Measurements from ENCODE around the gene SMIM20.
"Not testable (repeated sequence)": the region's sequence is repeated elsewhere in the genome, so short reads cannot be mapped to it uniquely, and the experiment has no call there.

SMIM20 gene

DNA sequence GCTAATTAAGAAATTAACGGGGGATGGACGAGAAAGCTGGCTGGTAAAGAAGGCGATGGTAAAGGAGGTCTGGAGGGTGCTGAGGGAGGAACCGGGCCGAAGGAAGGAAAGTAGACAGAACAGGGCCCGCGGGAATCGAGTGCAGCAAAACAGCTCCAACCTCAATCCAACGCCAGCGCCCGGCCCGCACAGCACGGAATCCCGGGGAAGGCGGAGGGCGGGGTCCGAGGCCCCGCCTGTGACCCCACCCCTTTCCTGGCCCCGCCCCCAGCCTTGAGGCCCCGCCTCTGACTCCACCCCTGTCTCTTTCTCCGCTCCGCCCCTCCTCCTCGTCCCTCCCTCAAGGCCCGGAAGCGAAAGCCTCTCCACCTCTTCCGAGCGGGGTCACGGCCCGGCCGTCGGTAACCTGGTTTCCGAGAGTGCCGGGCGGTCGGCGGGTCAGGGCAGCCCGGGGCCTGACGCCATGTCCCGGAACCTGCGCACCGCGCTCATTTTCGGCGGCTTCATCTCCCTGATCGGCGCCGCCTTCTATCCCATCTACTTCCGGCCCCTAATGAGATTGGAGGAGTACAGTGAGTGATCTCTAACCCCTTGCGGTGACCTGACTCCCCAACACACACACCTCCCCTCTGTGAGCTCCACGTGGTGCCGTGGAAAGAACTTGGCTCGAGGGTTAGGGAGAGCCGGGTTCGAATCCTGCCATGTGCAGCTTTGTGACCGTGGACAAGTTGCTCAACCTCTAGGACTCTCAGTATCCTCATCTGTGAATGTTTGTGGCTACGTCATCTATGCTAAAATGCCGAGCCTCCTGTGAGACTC lies at the start of gene SMIM20:
Gene SMIM20, plus strand, starts transcription at position 370 of the 819 bp plus-strand sequence. Its CDS starts 94 bp downstream, at position 464.
- DNase-seq: peak; percentile 93

DNA sequence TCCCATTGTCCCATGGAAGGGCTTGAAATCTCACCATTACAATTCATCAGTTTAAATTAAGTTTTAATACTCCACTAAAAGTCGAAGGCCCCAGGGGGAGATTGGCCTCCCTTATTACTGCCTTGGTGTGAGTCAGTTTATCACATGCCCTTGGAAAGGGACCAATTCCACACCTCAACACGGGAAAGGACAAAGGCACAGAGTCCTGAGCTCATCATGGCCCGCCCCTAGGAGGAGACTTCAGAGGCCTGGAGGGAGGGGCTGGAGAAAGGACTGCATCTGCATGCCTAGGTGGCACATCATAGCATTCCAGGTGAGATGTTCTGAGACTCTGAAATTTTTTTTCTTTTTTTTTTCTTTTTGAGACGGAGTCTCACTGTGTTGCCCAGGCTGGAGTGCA lies 48.4 kb upstream of the SMIM20 start:
- peak; percentile 9 for DNase-seq

- not testable (repeated sequence) for DNase-seq
Observed at GRCh38 chr4:25866401-25866800, 47.6 kb upstream of the SMIM20 start.

DNA sequence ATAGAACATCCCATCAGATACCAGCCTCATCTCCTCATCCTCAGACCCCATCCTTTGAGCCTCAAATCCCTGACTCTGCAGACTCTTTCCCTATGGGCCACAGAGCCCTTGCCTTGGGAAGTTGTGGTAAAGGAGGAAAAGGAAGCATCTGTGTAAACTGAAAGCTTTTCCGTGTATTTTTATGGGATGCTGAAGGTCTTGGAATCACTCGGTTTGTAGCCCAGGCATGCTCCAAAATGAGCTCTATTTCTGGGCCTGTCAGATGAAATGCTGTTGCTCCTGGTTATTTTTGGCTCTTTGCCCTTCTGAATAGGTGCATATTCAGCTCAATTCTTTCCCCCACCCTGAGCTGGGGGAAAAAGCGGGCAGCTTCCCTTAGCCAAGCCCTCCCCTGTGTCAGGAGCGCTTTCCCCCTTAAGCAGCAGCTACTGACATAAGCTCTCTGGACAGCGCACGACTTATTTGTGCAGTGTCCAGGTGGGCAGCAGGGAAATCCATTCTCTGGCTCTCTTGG lies 46.2 kb upstream of the SMIM20 start:
- no peak for DNase-seq

GRCh38 chr4:25870081-25870480 lies 43.9 kb upstream of the SMIM20 start:
- DNase-seq: no peak

DNA sequence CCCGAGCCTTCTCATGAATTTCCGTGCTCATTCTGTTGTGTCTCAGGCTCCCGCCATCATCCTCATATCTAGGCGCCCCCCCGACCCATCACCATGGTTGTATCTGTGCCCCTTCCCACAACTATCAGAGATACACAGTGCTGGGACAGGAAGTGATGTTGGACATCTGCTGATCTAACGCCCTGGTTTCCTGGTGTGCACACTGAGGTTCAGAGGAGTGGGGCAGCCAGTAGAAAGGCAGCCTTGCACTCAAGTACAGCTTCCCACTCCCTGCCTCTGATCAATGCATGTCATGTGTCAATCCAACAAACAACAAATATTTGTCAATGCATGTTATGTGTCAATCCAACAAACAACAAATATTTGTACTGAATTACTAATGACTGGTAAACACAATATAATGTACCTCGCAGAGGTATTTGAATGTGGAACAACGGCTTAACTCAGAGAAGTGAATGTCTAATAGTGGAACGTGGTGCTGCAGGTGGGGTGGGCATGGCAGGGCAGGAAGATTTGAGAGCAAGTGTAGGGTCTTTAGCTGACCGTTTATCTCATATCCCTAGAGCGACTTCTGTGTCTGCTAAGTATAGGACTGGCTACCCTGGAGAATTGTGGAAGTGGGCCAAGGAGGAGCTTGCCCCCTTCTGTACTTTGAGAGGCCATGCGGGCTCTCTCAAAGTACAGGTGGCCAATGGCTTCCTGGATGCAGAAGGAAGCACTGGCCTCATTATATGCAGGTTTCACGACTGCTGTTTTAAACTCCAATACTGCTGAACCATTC lies 41.0 kb upstream of the SMIM20 start:
- DNase-seq: no peak

DNA sequence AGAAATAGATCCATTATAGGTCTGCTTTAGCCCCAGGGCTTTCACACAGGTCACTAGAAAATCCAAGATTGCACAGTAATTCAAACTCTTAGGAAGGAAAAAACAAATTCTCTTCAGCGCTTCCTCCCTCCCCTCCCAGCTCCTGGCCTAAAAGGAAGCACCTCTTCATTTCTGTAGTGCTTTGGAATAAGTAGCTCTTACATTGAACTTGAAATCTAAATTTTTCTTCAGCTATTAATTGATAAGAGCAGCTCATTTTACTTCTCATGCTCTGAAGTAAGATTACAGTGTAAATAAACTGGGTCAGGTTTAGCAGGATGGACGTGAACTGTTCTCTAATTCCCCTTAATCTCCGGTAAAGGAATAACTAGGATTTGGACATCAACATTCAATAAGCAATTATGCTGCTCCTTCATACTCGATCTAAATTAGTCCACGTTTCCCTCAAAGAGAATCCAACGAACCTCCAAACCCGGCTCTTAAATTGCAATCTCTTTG lies 40.3 kb upstream of the SMIM20 start:
- DNase-seq: peak; percentile 54

- DNase-seq: peak; percentile 68
Observed at GRCh38 chr4:25874655-25875054, 39.4 kb upstream of the SMIM20 start.

DNA sequence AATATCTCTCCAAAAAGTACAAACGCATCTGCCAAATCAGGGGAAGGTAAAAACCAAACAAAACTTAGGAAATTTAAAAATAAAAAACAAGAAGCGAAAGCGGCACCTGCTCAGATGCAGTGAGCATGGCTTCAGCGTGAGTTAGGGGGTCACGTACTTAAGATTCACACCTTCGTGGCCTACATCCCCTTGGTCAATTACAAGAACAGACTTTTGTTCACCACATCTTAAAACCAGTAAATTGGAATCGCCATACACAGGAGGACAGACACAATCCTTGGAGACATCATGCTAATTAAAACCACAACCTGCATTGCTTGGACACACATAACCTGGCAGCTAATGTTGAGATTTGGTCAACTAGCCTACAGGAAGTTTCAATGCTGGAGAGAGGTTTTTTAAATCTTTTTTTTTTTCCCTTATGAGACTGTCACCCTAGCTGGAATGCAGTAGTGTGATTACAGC lies 38.7 kb upstream of the SMIM20 start:
- DNase-seq: no peak

- DNase-seq: peak; percentile 49
Observed at GRCh38 chr4:25878676-25879075, 35.3 kb upstream of the SMIM20 start.

DNA sequence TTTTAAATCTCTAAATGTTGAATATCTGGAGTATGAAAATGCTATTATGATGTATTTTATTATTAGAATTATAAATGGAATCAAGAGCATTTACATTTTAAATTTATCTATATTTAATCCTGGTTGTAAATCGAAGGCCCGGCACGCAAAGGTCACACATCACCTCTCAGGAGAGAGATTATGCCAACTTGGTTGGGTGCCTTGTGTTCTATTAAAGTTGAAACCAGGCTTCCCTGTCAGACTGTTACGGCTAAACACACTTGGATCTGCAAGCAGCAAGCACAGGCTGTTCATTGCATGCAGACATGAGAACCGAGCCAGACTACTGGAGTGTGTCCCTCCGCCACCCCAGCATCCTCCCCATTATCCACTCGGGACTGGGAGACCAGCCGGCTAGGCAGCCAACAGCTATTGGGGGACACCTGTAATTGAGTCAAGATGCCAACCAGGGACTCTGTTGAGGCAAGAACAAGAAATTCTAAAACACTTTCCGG lies 34.9 kb upstream of the SMIM20 start:
- DNase-seq: no peak

GRCh38 chr4:25879587-25879986 lies 34.4 kb upstream of the SMIM20 start:
- no peak for DNase-seq

GRCh38 chr4:25879991-25880651 lies 33.9 kb upstream of the SMIM20 start:
- no peak for DNase-seq

DNA sequence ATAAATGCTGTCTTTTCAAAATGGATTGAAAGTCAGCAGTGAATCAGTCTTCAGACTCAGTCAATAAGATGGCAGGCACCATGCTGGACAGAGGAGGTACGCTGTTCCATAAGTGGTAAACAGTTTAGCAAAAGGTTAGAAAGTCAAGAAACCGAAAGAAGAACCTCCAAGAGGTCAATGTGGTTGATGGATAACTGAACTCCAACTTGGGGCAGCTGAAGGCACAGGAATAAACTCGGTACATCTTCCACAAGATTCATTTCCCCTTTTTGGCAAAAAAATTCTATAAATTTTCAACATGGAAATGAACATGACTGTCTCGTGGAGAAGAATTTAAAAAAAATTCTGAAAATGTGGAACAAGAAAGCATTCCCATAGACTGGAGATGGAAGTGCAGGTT lies 32.8 kb upstream of the SMIM20 start:
- no peak for DNase-seq

- no peak for DNase-seq
Observed at GRCh38 chr4:25882226-25882625, 31.8 kb upstream of the SMIM20 start.

DNA sequence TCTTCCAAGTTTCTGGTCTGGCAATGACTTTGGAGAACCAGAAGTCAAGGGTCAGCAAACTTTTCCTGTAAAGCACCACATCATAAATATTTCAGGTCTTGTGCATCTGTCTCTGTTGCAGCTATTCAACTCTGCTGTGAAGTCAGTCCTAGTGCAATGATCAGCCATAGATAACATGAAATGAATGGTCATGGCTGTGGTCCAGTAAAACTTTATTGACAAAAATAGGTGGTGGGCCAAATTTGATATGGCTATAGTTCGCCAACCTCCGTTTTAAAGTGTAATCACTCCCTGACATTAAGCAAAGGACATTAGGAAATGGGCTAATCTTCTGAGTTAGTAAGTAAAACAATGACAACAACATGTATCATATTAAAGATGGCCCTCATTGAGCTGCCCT lies 30.5 kb upstream of the SMIM20 start:
- no peak for DNase-seq

DNA sequence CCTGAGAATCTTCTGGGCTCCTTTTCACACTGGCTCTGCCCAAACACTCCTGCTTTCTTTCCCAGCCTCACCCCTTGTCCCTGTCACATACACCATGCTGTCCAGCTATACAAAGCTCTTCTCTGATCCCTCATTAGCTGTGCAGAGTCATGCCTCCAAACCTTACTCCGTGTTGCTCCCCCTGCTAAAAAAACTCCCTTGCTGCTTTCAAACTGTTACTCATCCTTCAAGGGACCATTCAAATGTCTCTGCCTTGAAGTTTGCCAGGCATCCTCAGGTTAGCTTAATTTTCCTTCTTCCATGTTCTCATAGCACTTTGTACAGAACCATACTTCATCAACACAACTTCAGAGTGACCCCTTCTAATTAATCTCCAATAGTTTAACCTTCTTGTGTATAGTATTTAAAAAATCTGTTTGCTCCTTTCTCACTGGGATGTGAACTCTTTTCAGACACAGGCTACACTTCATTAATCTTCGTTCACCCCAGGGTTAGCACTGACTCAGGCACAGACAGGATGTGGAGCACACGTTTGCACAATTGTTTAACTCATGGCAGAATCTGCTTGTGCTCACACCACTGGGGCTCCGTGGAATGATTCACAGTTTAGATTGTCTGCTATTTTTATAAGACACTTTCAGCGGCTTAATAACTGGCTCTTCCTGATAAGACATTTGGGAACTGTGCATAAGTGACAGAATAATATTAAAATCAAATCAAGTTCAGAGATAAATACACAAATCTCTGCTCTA lies 29.8 kb upstream of the SMIM20 start:
- no peak for DNase-seq

GRCh38 chr4:25888781-25889180 lies 25.2 kb upstream of the SMIM20 start:
- DNase-seq: no peak

DNA sequence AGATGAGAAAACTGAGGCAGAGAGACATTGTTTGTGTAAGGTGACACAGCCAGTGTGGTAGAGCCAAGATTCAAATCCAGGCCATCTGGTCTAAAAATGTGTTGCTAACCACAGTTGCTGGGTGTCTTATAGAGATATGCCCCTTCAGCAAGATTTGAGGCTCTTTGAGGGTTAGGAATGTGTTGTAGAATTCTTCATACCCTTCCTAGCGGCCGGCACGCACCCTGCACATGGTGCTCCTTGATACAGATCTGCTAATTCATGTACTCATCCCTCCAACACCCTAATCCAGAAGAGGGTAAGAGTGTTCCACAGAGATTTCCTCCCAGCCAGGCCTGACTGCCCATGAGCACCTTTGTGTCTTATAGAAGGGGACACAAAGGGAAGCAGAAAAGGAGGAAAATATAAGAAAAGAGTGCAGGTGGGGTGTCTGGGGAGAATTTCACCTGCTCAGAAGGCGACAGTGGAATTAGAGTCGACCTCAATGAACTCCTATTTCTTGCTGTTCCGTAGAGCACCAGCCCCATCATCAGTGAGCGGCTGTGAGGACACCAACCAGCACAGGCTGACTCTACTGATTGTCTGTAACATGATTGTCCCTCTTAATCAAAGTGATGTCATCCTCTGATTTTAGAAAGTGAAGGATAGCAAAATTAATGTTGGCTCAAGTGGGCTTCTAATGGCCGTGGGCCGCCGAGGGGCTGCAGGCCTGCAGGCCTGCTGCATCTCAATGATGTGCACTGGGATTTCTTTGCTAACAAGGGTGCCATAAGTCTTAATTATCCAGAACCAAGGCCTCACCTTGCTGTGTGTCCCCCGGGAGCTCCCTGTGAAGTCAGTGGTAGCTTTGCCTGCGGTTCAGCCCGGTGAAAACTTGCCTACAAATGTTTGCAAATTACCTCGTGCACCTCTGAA lies 24.2 kb upstream of the SMIM20 start:
- no peak for DNase-seq

DNA sequence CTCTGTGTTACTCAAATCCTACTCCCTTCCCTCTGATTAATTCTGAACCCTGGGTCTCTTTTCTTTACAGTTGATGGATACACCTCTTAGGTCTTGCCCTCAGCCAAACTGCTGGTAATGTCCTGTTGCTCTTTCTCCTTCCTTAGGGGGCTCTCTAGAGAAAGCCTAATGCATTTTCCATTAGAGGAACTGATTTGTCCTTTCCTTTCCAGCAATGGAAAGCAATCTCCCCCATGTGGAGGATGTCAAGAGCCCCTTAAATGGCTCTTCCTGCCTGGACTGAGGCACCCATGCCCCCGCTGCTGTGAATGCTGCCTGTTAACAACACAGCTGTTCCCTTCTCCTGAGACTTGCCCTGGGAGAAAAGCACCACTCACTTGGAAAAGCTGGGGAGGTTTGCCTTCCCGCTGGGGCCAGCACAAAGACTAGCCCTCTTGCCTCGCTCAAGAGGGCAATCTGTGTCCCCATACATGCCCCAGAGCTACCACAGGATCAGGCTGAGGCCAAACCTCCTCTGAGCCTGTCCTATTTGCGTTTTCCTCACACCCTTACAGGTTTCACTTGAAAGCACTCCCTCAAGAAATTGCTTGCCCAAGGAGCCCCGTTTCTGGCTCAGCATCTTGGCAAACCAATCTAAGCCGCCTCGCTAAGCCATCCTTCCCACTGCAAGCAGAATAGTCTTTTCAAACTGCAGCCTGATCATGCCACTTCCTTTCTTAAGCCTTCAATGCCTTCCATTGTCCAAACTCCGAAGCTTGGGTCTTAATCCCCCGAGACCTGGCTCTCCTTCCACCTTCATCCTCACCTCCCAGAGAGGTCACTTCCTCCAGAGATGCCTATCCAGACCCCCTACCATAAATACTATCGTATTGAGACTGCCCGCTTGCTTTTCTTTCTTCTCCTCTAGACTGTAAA lies 23.2 kb upstream of the SMIM20 start:
- DNase-seq: peak; percentile 16
